ENCODE measurements around the gene SEMA6A. TPM values are rescaled to one million over a fixed set of nuclear protein-coding genes. Genes with fewer than 3 reads are reported as not detected.

Gene SEMA6A
- total and polyA plus RNA-seq, 2 of the 13 experiments (the other 11 are each of a cell fraction or from before 2014, with no cell fraction given), result 5.1 to 6.5 TPM

DNA sequence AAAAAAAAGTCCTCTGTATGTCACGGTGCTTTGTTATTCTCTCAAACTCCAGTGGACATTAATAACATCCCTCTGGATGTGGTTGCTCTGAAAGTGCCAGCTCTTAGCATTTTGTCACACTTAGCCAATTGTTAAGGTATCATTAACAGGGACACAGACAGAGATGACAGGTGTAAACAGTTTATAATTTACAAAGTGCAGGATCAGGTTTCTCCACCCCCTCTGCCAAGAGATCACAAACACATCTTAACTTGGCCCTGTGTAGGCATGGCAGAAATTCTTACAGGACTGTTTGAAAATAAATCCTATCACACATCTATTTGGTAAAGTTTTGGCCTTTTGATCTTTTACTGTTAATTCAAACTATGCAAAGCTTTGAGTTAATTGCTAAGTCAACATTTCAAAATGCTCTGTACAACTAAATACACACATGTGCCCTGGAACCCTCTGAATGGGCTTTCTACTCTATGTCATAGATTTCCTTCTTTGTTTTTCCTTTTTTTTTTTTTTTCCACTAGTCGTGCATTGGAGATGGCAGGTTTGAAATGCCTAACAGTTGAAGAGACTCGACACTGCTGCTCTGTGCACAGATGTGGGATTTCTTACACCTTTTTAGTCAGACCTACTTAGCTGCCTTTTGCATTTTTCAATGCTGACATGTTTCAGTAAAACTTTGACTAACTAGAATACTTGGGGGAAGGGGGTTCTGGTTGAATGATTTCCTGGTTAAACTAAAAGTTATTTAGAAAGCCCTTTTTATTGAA lies 41.7 kb downstream of the SEMA6A start:
- Histone ChIP-seq H3K36me3 (replicated peaks in 1 of 2; ENCODE audit: control insufficient read depth in 1 of 2, insufficient read depth in 2 of 2, low read length in 2 of 2) (no peaks in the 10 kb centered on the region), H3K4me1 (ENCODE audit: insufficient read depth, low read length) (peaks cover 100% of the 10 kb centered on the region), H3K27ac (ENCODE audit: extremely low read length, insufficient read depth, low read length) (peak overlapping the region; percentile 66), H4K20me1 (ENCODE audit: insufficient read depth, low read length) (peaks cover 5% of the 10 kb centered on the region), H2AFZ (ENCODE audit: low read length) (no peak overlapping the region), H3K4me3 (replicated peaks in 1 of 3; ENCODE audit: insufficient read depth in 1 of 3, low read depth in 2 of 3, low read length in 3 of 3) (no peak overlapping the region), H3K9me3 (ENCODE audit: low read length) (no peaks in the 10 kb centered on the region), H3K4me2 (ENCODE audit: low read depth, low read length) (peak overlapping the region; percentile 50), H3K79me2 (ENCODE audit: insufficient read depth, low read length) (peaks cover 34% of the 10 kb centered on the region), H3K27me3 (ENCODE audit: control insufficient read depth in 1 of 2, insufficient read depth in 2 of 2, low read length in 2 of 2) (no peaks in the 10 kb centered on the region), H3K9ac (ENCODE audit: insufficient read depth, low read depth, low read length) (peak overlapping the region; percentile 54)
- 0% methylated on average over 3 of the region's 3 CpGs for WGBS (ENCODE audit: low lambda C conversion rate)
- ATAC-seq (peak; percentile 83), DNase-seq (ENCODE audit: low spot score) (peak; percentile 97), FAIRE-seq (peak; percentile 79)
- POLR2A ChIA-PET, result interaction anchor here (1.0 kb wide), 2 partner anchors 12 to 331 kb away, joined by 3 read pairs; no protein-coding TSS in a partner anchor
- intact Hi-C loops (cut with micrococcal nuclease; ENCODE audit: unreplicated experiment), result no loop called here
- BruUV-seq (replicated peaks), result no TSS peak
- in situ Hi-C loops (cut with HindIII; ENCODE audit: extremely low pct_ligation_motif_present, low pct_unique_long_range_greater_than_20kb), result no loop called here
- CTCF ChIA-PET (ENCODE audit: low intra/inter-chr PET ratio, low total read pairs), result interaction anchor here (0.7 kb wide), 1 partner anchor 344 kb away, joined by 3 read pairs; no protein-coding TSS in a partner anchor
- TF ChIP-seq JUN (CRISPR knock-in tag; IDR thresholded peaks at IDR 0.05) (0 out of 2 replicates have a peak, but pooled peaks have one; percentile 24), ZNF563 (CRISPR knock-in tag; IDR thresholded peaks at IDR 0.05) (no peak), PRMT3 (CRISPR knock-in tag; IDR thresholded peaks at IDR 0.05; ENCODE audit: borderline replicate concordance, low read depth) (no peak), PPARG (CRISPR knock-in tag; conservative IDR thresholded peaks at IDR 0.05) (peak; percentile 60; the same call in 1 of the 2 replicates), ZNF710 (CRISPR knock-in tag; IDR thresholded peaks at IDR 0.05; ENCODE audit: borderline replicate concordance) (peak; percentile 72), MTA1 (CRISPR knock-in tag; IDR thresholded peaks at IDR 0.05; ENCODE audit: borderline replicate concordance) (no peak), HDAC6 (IDR thresholded peaks at IDR 0.05; ENCODE audit: low read depth, low read length) (no peak)
- TF ChIP-seq, protein P1, sequence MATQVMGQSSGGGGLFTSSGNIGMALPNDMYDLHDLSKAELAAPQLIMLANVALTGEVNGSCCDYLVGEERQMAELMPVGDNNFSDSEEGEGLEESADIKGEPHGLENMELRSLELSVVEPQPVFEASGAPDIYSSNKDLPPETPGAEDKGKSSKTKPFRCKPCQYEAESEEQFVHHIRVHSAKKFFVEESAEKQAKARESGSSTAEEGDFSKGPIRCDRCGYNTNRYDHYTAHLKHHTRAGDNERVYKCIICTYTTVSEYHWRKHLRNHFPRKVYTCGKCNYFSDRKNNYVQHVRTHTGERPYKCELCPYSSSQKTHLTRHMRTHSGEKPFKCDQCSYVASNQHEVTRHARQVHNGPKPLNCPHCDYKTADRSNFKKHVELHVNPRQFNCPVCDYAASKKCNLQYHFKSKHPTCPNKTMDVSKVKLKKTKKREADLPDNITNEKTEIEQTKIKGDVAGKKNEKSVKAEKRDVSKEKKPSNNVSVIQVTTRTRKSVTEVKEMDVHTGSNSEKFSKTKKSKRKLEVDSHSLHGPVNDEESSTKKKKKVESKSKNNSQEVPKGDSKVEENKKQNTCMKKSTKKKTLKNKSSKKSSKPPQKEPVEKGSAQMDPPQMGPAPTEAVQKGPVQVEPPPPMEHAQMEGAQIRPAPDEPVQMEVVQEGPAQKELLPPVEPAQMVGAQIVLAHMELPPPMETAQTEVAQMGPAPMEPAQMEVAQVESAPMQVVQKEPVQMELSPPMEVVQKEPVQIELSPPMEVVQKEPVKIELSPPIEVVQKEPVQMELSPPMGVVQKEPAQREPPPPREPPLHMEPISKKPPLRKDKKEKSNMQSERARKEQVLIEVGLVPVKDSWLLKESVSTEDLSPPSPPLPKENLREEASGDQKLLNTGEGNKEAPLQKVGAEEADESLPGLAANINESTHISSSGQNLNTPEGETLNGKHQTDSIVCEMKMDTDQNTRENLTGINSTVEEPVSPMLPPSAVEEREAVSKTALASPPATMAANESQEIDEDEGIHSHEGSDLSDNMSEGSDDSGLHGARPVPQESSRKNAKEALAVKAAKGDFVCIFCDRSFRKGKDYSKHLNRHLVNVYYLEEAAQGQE (IDR thresholded peaks at IDR 0.05; ENCODE audit: borderline replicate concordance in 1 of 2, low read depth in 1 of 2, low read length in 2 of 2), result peak in 1 of 2 experiments; percentile 62; a peak in 1 of 4 replicates
- TF ChIP-seq, protein P2, sequence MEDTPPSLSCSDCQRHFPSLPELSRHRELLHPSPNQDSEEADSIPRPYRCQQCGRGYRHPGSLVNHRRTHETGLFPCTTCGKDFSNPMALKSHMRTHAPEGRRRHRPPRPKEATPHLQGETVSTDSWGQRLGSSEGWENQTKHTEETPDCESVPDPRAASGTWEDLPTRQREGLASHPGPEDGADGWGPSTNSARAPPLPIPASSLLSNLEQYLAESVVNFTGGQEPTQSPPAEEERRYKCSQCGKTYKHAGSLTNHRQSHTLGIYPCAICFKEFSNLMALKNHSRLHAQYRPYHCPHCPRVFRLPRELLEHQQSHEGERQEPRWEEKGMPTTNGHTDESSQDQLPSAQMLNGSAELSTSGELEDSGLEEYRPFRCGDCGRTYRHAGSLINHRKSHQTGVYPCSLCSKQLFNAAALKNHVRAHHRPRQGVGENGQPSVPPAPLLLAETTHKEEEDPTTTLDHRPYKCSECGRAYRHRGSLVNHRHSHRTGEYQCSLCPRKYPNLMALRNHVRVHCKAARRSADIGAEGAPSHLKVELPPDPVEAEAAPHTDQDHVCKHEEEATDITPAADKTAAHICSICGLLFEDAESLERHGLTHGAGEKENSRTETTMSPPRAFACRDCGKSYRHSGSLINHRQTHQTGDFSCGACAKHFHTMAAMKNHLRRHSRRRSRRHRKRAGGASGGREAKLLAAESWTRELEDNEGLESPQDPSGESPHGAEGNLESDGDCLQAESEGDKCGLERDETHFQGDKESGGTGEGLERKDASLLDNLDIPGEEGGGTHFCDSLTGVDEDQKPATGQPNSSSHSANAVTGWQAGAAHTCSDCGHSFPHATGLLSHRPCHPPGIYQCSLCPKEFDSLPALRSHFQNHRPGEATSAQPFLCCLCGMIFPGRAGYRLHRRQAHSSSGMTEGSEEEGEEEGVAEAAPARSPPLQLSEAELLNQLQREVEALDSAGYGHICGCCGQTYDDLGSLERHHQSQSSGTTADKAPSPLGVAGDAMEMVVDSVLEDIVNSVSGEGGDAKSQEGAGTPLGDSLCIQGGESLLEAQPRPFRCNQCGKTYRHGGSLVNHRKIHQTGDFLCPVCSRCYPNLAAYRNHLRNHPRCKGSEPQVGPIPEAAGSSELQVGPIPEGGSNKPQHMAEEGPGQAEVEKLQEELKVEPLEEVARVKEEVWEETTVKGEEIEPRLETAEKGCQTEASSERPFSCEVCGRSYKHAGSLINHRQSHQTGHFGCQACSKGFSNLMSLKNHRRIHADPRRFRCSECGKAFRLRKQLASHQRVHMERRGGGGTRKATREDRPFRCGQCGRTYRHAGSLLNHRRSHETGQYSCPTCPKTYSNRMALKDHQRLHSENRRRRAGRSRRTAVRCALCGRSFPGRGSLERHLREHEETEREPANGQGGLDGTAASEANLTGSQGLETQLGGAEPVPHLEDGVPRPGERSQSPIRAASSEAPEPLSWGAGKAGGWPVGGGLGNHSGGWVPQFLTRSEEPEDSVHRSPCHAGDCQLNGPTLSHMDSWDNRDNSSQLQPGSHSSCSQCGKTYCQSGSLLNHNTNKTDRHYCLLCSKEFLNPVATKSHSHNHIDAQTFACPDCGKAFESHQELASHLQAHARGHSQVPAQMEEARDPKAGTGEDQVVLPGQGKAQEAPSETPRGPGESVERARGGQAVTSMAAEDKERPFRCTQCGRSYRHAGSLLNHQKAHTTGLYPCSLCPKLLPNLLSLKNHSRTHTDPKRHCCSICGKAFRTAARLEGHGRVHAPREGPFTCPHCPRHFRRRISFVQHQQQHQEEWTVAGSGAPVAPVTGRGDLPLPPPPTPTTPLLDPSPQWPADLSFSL (CRISPR knock-in tag; IDR thresholded peaks at IDR 0.05), result no peak

Data from HepG2 (cell line).